Sigmoid colon (tissue), 4 donors: Measurements from ENCODE around the gene SUPT6H.

Source experiments
- POLR2A ChIP-seq, 2 donors: fragments of 450-650 bp; IDR thresholded peaks; one replicate each; pipeline ENCODE4 v1.6.1; 2016; ENCODE audit warnings: antibody characterized with exemption in 2 of 2, mild to moderate bottlenecking in 2 of 2, moderate library complexity in 2 of 2
- POLR2AphosphoS5 ChIP-seq, 4 donors: sonication (generic); formaldehyde crosslinking; IDR thresholded peaks; one replicate each; pipeline ENCODE4 v1.6.1; 2017; ENCODE audit warnings: antibody characterized with exemption in 4 of 4
- TF ChIP-seq, protein P1 (sequence below), 4 experiments: fragments of 450-650 bp in 3 of 4; fragments of 200-600 bp in 1 of 4; IDR thresholded peaks; one replicate each; pipeline ENCODE4 v1.5.1; 2016 to 2019; ENCODE audit warnings: antibody characterized with exemption in 4 of 4, mild to moderate bottlenecking in 3 of 4, moderate library complexity in 2 of 4

- TF ChIP-seq, protein P1, sequence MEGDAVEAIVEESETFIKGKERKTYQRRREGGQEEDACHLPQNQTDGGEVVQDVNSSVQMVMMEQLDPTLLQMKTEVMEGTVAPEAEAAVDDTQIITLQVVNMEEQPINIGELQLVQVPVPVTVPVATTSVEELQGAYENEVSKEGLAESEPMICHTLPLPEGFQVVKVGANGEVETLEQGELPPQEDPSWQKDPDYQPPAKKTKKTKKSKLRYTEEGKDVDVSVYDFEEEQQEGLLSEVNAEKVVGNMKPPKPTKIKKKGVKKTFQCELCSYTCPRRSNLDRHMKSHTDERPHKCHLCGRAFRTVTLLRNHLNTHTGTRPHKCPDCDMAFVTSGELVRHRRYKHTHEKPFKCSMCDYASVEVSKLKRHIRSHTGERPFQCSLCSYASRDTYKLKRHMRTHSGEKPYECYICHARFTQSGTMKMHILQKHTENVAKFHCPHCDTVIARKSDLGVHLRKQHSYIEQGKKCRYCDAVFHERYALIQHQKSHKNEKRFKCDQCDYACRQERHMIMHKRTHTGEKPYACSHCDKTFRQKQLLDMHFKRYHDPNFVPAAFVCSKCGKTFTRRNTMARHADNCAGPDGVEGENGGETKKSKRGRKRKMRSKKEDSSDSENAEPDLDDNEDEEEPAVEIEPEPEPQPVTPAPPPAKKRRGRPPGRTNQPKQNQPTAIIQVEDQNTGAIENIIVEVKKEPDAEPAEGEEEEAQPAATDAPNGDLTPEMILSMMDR (IDR thresholded peaks at IDR 0.05): no peak
- TF ChIP-seq POLR2A (IDR thresholded peaks at IDR 0.05) (no peak), POLR2AphosphoS5 (IDR thresholded peaks at IDR 0.05) (no peak)
These were observed 26.5 kb downstream of the SUPT6H start for GRCh38 chr17:28688481-28688880.
